Pancreas (tissue), 10 donors: ENCODE results near the gene CD4. TPM values are rescaled to one million over a fixed set of nuclear protein-coding genes. Genes with fewer than 3 reads are reported as not detected.

ENCODE experiments used
- ATAC-seq, 4 donors: fragments of 200-7000 bp; cut with Tn5 transposase; one replicate each; pipeline versions ENCODE4 v1.8.0 to v1.9.1; 2020; ENCODE audit warnings: mild to moderate bottlenecking in 4 of 4, moderate library complexity in 4 of 4
- DNase-seq, 6 donors: peaks; one replicate each; pipeline ENCODE4 v3.0.0-alpha.2; 2020
- FAIRE-seq: peaks from 2 replicates; lab custom pipeline; 2012; peaks lifted over from hg19 to GRCh38; lab: Jason Lieb, UNC
- H3K27ac ChIP-seq, 4 donors: fragments of 200-600 bp; sonication (generic); 1 replicate in 3 of 4; 2 replicates in 1 of 4; pipeline versions ENCODE4 v1.5.0 to v1.8.0; 2020
- H3K27me3 ChIP-seq, 4 donors: fragments of 200-600 bp; one replicate each; pipeline ENCODE4 v1.8.0; 2021
- H3K36me3 ChIP-seq, 3 donors: fragments of 200-600 bp; sonication (generic) in 1 of 3; one replicate each; pipeline versions ENCODE4 v1.5.0 to v1.8.0; 2020 to 2021
- H3K4me1 ChIP-seq, 3 donors: fragments of 200-600 bp; one replicate each; pipeline ENCODE4 v1.8.0; 2021
- H3K4me3 ChIP-seq, 4 donors: fragments of 200-600 bp; sonication (generic) in 2 of 4; one replicate each; pipeline versions ENCODE4 v1.5.0 to v1.8.0; 2020 to 2021
- H3K9me3 ChIP-seq, 4 donors: fragments of 200-600 bp; one replicate each; pipeline ENCODE4 v1.8.0; 2021
- CTCF ChIP-seq, 4 donors: fragments of 200-600 bp; sonication (generic) in 3 of 4; IDR thresholded peaks; one replicate each; pipeline versions ENCODE4 v1.5.0 to v1.8.0; 2021; ENCODE audit warnings: antibody characterized with exemption in 4 of 4
- WGBS, 2 donors: extraction: QIAGEN DNeasy Blood & Tissue Kit; methylation state at CpG; one replicate each; pipeline ENCODE4 v1.1.7; 2013; 5-methylcytosine and 5-hydroxymethylcytosine counted together
- intact Hi-C, 3 donors: fragments of 100-400 bp; cut with DNase I; formaldehyde crosslinking; loops; one replicate each; pipeline versions ENCODE4 v1.11.1 to v1.14.2; 2022
- polyA plus RNA-seq, 2 donors: library from polyadenylated mRNA; stranded (reverse); fragments of 200-250 nt; gene quantifications; one replicate each; pipeline ENCODE4 v1.2.3, GENCODE V29; 2013
- total RNA-seq, 6 donors: library from RNA; stranded (reverse); fragmentation: NEBNext Ultra II Directional in 4 of 6; extraction: Animal tissue kit (Norgen Biotek cat#: 25700) in 4 of 6; gene quantifications; one replicate each; pipeline versions ENCODE4 v1.2.1 to v1.2.4, GENCODE V29; 2021 to 2023
- donor health status: healthy with polysubstance abuse.
- donor health status: DM: no; HTN: no; CAD: no; lungs with moderate emphysema.
- donor health status: DM: no; HTN: no; CAD: no.
- donor health status: control.
- donor health status: control.
- donor health status: Bipolar disorder and iron deficiency.
- donor health status: DM: yes; HTN: yes; CAD: no.
- donor health status: DM: no; HTN: no; CAD: no.
- donor health status: DM: no; HTN: no; CAD: no.
- donor health status: DM: yes; HTN: yes; CAD: no.

The CD4 gene
- total and polyA plus RNA-seq, 8 donors: 1.2 to 19.9 (median 2.1) TPM

- intact Hi-C loops: no loop called here
- Histone ChIP-seq H3K9me3 (no peaks in the 10 kb centered on the region), H3K27me3 (no peaks in the 10 kb centered on the region), H3K4me3 (no peak overlapping the region), H3K4me1 (peaks cover 5 to 13% (median 7%) of the 10 kb centered on the region in 3 donors), H3K36me3 (no peaks in the 10 kb centered on the region), H3K27ac (no peak overlapping the region)
- WGBS, 2 donors: 82 to 93% methylated on average over 10 to 12 of the region's 12 CpGs
- DNase-seq (no peak), FAIRE-seq (no peak), ATAC-seq (no peak)
- no peak for TF ChIP-seq CTCF (IDR thresholded peaks at IDR 0.05)
Measured at GRCh38 chr12:6770094-6770493, 19.2 kb upstream of the CD4 start.

GRCh38 chr12:6770600-6770999, 18.7 kb upstream of the CD4 start:
- ATAC-seq: no peak
- H3K36me3 ChIP-seq: no peaks in the 10 kb centered on the region
- intact Hi-C loops: no loop called here
- no peak overlapping the region for H3K27ac ChIP-seq
- peaks cover under 1 to 10% (median 2%) of the 10 kb centered on the region in 3 donors for H3K4me1 ChIP-seq
- FAIRE-seq: no peak
- H3K9me3 ChIP-seq: no peaks in the 10 kb centered on the region
- H3K4me3 ChIP-seq: no peak overlapping the region
- TF ChIP-seq CTCF (IDR thresholded peaks at IDR 0.05): no peak
- H3K27me3 ChIP-seq: no peaks in the 10 kb centered on the region
- WGBS, 2 donors: 89 to 92% methylated on average over 10 of the region's 10 CpGs
- DNase-seq: no peak

GRCh38 chr12:6771091-6771495, 18.2 kb upstream of the CD4 start:
- Histone ChIP-seq H3K36me3 (no peaks in the 10 kb centered on the region), H3K4me3 (no peak overlapping the region), H3K4me1 (peaks cover 0 to 9% (median 0%) of the 10 kb centered on the region in 3 donors), H3K27ac (no peak overlapping the region), H3K27me3 (no peaks in the 10 kb centered on the region), H3K9me3 (no peaks in the 10 kb centered on the region)
- no peak for FAIRE-seq
- no peak for ATAC-seq
- TF ChIP-seq CTCF (IDR thresholded peaks at IDR 0.05): no peak
- WGBS, 2 donors: 86 to 93% methylated on average over 4 of the region's 4 CpGs
- intact Hi-C loops: no loop called here
- no peak for DNase-seq

- H3K27ac ChIP-seq: no peak overlapping the region
Measured at GRCh38 chr12:6771509-6772330, 17.6 kb upstream of the CD4 start.

More at GRCh38 chr12:6771509-6772330, 17.6 kb upstream of the CD4 start:
- ATAC-seq (no peak), DNase-seq (no peak), FAIRE-seq (no peak)
- Histone ChIP-seq H3K4me1 (peaks cover 0 to 9% (median 0%) of the 10 kb centered on the region in 3 donors), H3K9me3 (no peaks in the 10 kb centered on the region), H3K27me3 (no peaks in the 10 kb centered on the region), H3K4me3 (no peak overlapping the region), H3K36me3 (no peaks in the 10 kb centered on the region)
- WGBS, 2 donors: 72 to 79% methylated on average over 12 of the region's 12 CpGs
- intact Hi-C loops: no loop called here
- TF ChIP-seq CTCF (IDR thresholded peaks at IDR 0.05): no peak
